WERI-Rb-1 (cell line): ENCODE results near the gene AQP3.

Experiments used
- DNase-seq: peaks from one replicate; pipeline ENCODE4 v3.0.0-alpha.2; 2020
- H3K27ac ChIP-seq: fragments of 250-450 bp; sonication (Bioruptor Pico); 2 replicates; pipeline ENCODE4 v1.5.1; 2020; ENCODE audit warnings: mild to moderate bottlenecking, moderate library complexity
- H3K27me3 ChIP-seq: fragments of 250-450 bp; sonication (Bioruptor Pico); 2 replicates; pipeline ENCODE4 v1.5.1; 2021; ENCODE audit warnings: mild to moderate bottlenecking, low read depth, moderate library complexity; ENCODE audit not compliant: insufficient read depth, severe bottlenecking
- H3K36me3 ChIP-seq: fragments of 250-450 bp; sonication (Bioruptor Pico); 2 replicates; pipeline ENCODE4 v1.5.1; 2020; ENCODE audit warnings: mild to moderate bottlenecking, moderate library complexity
- H3K4me3 ChIP-seq: 2 replicates; pipeline ENCODE4 v1.5.1; 2011; ENCODE audit warnings: low read depth, mild to moderate bottlenecking, control low read depth, low read length
- H3K9me3 ChIP-seq: fragments of 250-450 bp; sonication (Bioruptor Pico); 2 replicates; pipeline ENCODE4 v1.5.1; 2021; ENCODE audit warnings: mild to moderate bottlenecking, moderate library complexity; ENCODE audit not compliant: severe bottlenecking
- CTCF ChIP-seq: IDR thresholded peaks from 2 replicates; pipeline ENCODE4 v1.5.1; 2011; ENCODE audit warnings: low read depth, mild to moderate bottlenecking, control low read depth, inconsistent platforms, low read length

Gene AQP3

GRCh38 chr9:33447799-33448553, 583 bp upstream of the AQP3 start:
- Histone ChIP-seq H3K4me3 (peak overlapping the region; percentile 47), H3K27ac (peak overlapping the region; percentile 73), H3K36me3 (peaks cover 5% of the 10 kb centered on the region; the same call in 1 of the 2 replicates), H3K27me3 (no peaks in the 10 kb centered on the region), H3K9me3 (no peaks in the 10 kb centered on the region)
- TF ChIP-seq CTCF = no peak
- DNase-seq = no peak

- H3K9me3 ChIP-seq = no peaks in the 10 kb centered on the region
- no peak for DNase-seq
- peak overlapping the region; percentile 73 for H3K27ac ChIP-seq
- peaks cover 6% of the 10 kb centered on the region; the same call in 1 of the 2 replicates for H3K36me3 ChIP-seq
- no peaks in the 10 kb centered on the region for H3K27me3 ChIP-seq
- TF ChIP-seq CTCF = no peak
- H3K4me3 ChIP-seq = peak overlapping the region; percentile 47
These were observed 1.0 kb downstream of the AQP3 start for GRCh38 chr9:33446240-33446945.

GRCh38 chr9:33445389-33446239, 1.8 kb downstream of the AQP3 start:
- no peak for TF ChIP-seq CTCF
- H3K27me3 ChIP-seq = no peaks in the 10 kb centered on the region
- no peak for DNase-seq
- peaks cover 6% of the 10 kb centered on the region; the same call in 1 of the 2 replicates for H3K36me3 ChIP-seq
- no peaks in the 10 kb centered on the region for H3K9me3 ChIP-seq
- H3K4me3 ChIP-seq = no peak overlapping the region; the same call in 1 of the 2 replicates
- peak overlapping the region; percentile 73 for H3K27ac ChIP-seq

GRCh38 chr9:33443464-33444154, 3.8 kb downstream of the AQP3 start:
- H3K27ac ChIP-seq = no peak overlapping the region
- H3K4me3 ChIP-seq = no peak overlapping the region
- H3K36me3 ChIP-seq = peaks cover 6% of the 10 kb centered on the region; the same call in 1 of the 2 replicates
- no peaks in the 10 kb centered on the region for H3K27me3 ChIP-seq
- no peaks in the 10 kb centered on the region for H3K9me3 ChIP-seq
- no peak for TF ChIP-seq CTCF
- DNase-seq = no peak

GRCh38 chr9:33443047-33443446, 4.3 kb downstream of the AQP3 start:
- no peak overlapping the region for H3K27ac ChIP-seq
- peaks cover 6% of the 10 kb centered on the region; the same call in 1 of the 2 replicates for H3K36me3 ChIP-seq
- DNase-seq = no peak
- H3K4me3 ChIP-seq = no peak overlapping the region
- H3K9me3 ChIP-seq = no peaks in the 10 kb centered on the region
- H3K27me3 ChIP-seq = no peaks in the 10 kb centered on the region
- TF ChIP-seq CTCF = no peak
